ENCODE data around the gene TATDN2.

TATDN2 gene

GRCh38 chr3:10303785-10304184 is 55.5 kb downstream of the TATDN2 start:
- no peaks in the 10 kb centered on the region for H3K9me3 ChIP-seq (ENCODE audit: control insufficient read depth, low read length)
- H2AFZ ChIP-seq (ENCODE audit: low read depth, low read length): no peak overlapping the region
- no peak overlapping the region for H3K14ac ChIP-seq (ENCODE audit: low read length in 2 of 2)
- H3K18ac ChIP-seq (ENCODE audit: low read depth in 1 of 2, low read length in 2 of 2): no peak overlapping the region
- H2BK15ac ChIP-seq (ENCODE audit: low read depth, poor library complexity, severe bottlenecking): no peak overlapping the region
- no peak overlapping the region for H3K4me3 ChIP-seq (ENCODE audit: insufficient read depth in 1 of 2, low read depth in 1 of 2, low read length in 2 of 2)
- 94% methylated on average over 8 of the region's 8 CpGs for WGBS
- H3K23ac ChIP-seq (ENCODE audit: low read length in 2 of 2): no peak overlapping the region
- no peak overlapping the region for H3K27ac ChIP-seq (ENCODE audit: low read length, poor library complexity, severe bottlenecking)
- H3K27me3 ChIP-seq (ENCODE audit: control insufficient read depth in 1 of 2, insufficient read depth in 1 of 2, low read length in 2 of 2): no peaks in the 10 kb centered on the region
- H3K79me1 ChIP-seq (replicated peaks; ENCODE audit: low read length, poor library complexity, severe bottlenecking): peaks cover 32% of the 10 kb centered on the region
- H3K9ac ChIP-seq (ENCODE audit: low read length): no peak overlapping the region
- H4K91ac ChIP-seq (ENCODE audit: low read length): no peak overlapping the region
- H2BK120ac ChIP-seq (ENCODE audit: low read depth, low read length): no peak overlapping the region
- H3K4me1 ChIP-seq (ENCODE audit: control insufficient read depth, insufficient read depth, low read depth, low read length): peaks cover 3% of the 10 kb centered on the region
- no peak overlapping the region for H3K4me2 ChIP-seq (ENCODE audit: low read length, poor library complexity, severe bottlenecking)
- no peak overlapping the region for H4K8ac ChIP-seq (ENCODE audit: low read length)
- peaks cover 75 to 98% of the 10 kb centered on the region in 2 experiments for H3K36me3 ChIP-seq (ENCODE audit: control insufficient read depth in 1 of 2, insufficient read depth in 2 of 2, low read depth in 1 of 2, low read length in 2 of 2)
- no peak for DNase-seq
- H2BK5ac ChIP-seq (ENCODE audit: low read depth, low read length, poor library complexity, severe bottlenecking): no peak overlapping the region
- no peak overlapping the region for H3K4ac ChIP-seq (ENCODE audit: low read depth in 1 of 2, low read length in 2 of 2)
- no peak overlapping the region for H2AK5ac ChIP-seq (ENCODE audit: low read length, severe bottlenecking)
- no peak overlapping the region for H2BK12ac ChIP-seq (ENCODE audit: low read length in 2 of 2)

GRCh38 chr3:10304905-10305304 is 56.6 kb downstream of the TATDN2 start:
- no peak overlapping the region for H3K9ac ChIP-seq (ENCODE audit: low read length)
- DNase-seq: no peak
- H4K8ac ChIP-seq (ENCODE audit: low read length): no peak overlapping the region
- no peak overlapping the region for H3K27ac ChIP-seq (ENCODE audit: low read length, poor library complexity, severe bottlenecking)
- no peak overlapping the region for H3K14ac ChIP-seq (ENCODE audit: low read length in 2 of 2)
- no peak overlapping the region for H2BK15ac ChIP-seq (ENCODE audit: low read depth, poor library complexity, severe bottlenecking)
- no peaks in the 10 kb centered on the region for H3K4me1 ChIP-seq (ENCODE audit: control insufficient read depth, insufficient read depth, low read depth, low read length)
- no peak overlapping the region for H3K18ac ChIP-seq (ENCODE audit: low read depth in 1 of 2, low read length in 2 of 2)
- H4K91ac ChIP-seq (ENCODE audit: low read length): no peak overlapping the region
- H3K27me3 ChIP-seq (ENCODE audit: control insufficient read depth in 1 of 2, insufficient read depth in 1 of 2, low read length in 2 of 2): no peaks in the 10 kb centered on the region
- 96% methylated on average over 7 of the region's 8 CpGs for WGBS
- H3K79me1 ChIP-seq (replicated peaks; ENCODE audit: low read length, poor library complexity, severe bottlenecking): peaks cover 36% of the 10 kb centered on the region
- no peak overlapping the region for H2AK5ac ChIP-seq (ENCODE audit: low read length, severe bottlenecking)
- H3K4me2 ChIP-seq (ENCODE audit: low read length, poor library complexity, severe bottlenecking): no peak overlapping the region
- H3K4ac ChIP-seq (ENCODE audit: low read depth in 1 of 2, low read length in 2 of 2): no peak overlapping the region
- no peak overlapping the region for H3K4me3 ChIP-seq (ENCODE audit: insufficient read depth in 1 of 2, low read depth in 1 of 2, low read length in 2 of 2)
- no peak overlapping the region for H2BK12ac ChIP-seq (ENCODE audit: low read length in 2 of 2)
- H2AFZ ChIP-seq (ENCODE audit: low read depth, low read length): no peak overlapping the region
- no peak overlapping the region for H2BK120ac ChIP-seq (ENCODE audit: low read depth, low read length)
- no peak overlapping the region for H2BK5ac ChIP-seq (ENCODE audit: low read depth, low read length, poor library complexity, severe bottlenecking)
- H3K36me3 ChIP-seq (ENCODE audit: control insufficient read depth in 1 of 2, insufficient read depth in 2 of 2, low read depth in 1 of 2, low read length in 2 of 2): peaks cover 76 to 99% of the 10 kb centered on the region in 2 experiments
- no peaks in the 10 kb centered on the region for H3K9me3 ChIP-seq (ENCODE audit: control insufficient read depth, low read length)
- no peak overlapping the region for H3K23ac ChIP-seq (ENCODE audit: low read length in 2 of 2)

GRCh38 chr3:10305331-10305902 is 57.2 kb downstream of the TATDN2 start:
- Histone ChIP-seq H3K4ac (ENCODE audit: low read depth in 1 of 2, low read length in 2 of 2) (no peak overlapping the region), H3K9me3 (ENCODE audit: control insufficient read depth, low read length) (no peaks in the 10 kb centered on the region), H3K27ac (ENCODE audit: low read length, poor library complexity, severe bottlenecking) (no peak overlapping the region), H3K4me1 (ENCODE audit: control insufficient read depth, insufficient read depth, low read depth, low read length) (no peaks in the 10 kb centered on the region), H2AK5ac (ENCODE audit: low read length, severe bottlenecking) (no peak overlapping the region), H3K14ac (ENCODE audit: low read length in 2 of 2) (no peak overlapping the region), H3K23ac (ENCODE audit: low read length in 2 of 2) (no peak overlapping the region), H2BK12ac (ENCODE audit: low read length in 2 of 2) (no peak overlapping the region), H3K4me2 (ENCODE audit: low read length, poor library complexity, severe bottlenecking) (no peak overlapping the region), H3K18ac (ENCODE audit: low read depth in 1 of 2, low read length in 2 of 2) (no peak overlapping the region), H3K9ac (ENCODE audit: low read length) (no peak overlapping the region), H3K36me3 (ENCODE audit: control insufficient read depth in 1 of 2, insufficient read depth in 2 of 2, low read depth in 1 of 2, low read length in 2 of 2) (peaks cover 73 to 98% of the 10 kb centered on the region in 2 experiments), H2BK15ac (ENCODE audit: low read depth, poor library complexity, severe bottlenecking) (no peak overlapping the region), H4K91ac (ENCODE audit: low read length) (no peak overlapping the region), H2AFZ (ENCODE audit: low read depth, low read length) (no peak overlapping the region), H3K79me1 (replicated peaks; ENCODE audit: low read length, poor library complexity, severe bottlenecking) (peaks cover 34% of the 10 kb centered on the region), H2BK5ac (ENCODE audit: low read depth, low read length, poor library complexity, severe bottlenecking) (no peak overlapping the region), H2BK120ac (ENCODE audit: low read depth, low read length) (no peak overlapping the region), H3K4me3 (ENCODE audit: insufficient read depth in 1 of 2, low read depth in 1 of 2, low read length in 2 of 2) (no peak overlapping the region), H3K27me3 (ENCODE audit: control insufficient read depth in 1 of 2, insufficient read depth in 1 of 2, low read length in 2 of 2) (no peaks in the 10 kb centered on the region), H4K8ac (ENCODE audit: low read length) (no peak overlapping the region)
- WGBS: 100% methylated on average over 3 of the region's 4 CpGs
- no peak for DNase-seq

GRCh38 chr3:10306156-10306555 is 57.9 kb downstream of the TATDN2 start:
- H4K8ac ChIP-seq (ENCODE audit: low read length): no peak overlapping the region
- peaks cover 71 to 98% of the 10 kb centered on the region in 2 experiments for H3K36me3 ChIP-seq (ENCODE audit: control insufficient read depth in 1 of 2, insufficient read depth in 2 of 2, low read depth in 1 of 2, low read length in 2 of 2)
- peaks cover 34% of the 10 kb centered on the region for H3K79me1 ChIP-seq (replicated peaks; ENCODE audit: low read length, poor library complexity, severe bottlenecking)
- no peak overlapping the region for H3K14ac ChIP-seq (ENCODE audit: low read length in 2 of 2)
- no peak overlapping the region for H3K18ac ChIP-seq (ENCODE audit: low read depth in 1 of 2, low read length in 2 of 2)
- no peaks in the 10 kb centered on the region for H3K27me3 ChIP-seq (ENCODE audit: control insufficient read depth in 1 of 2, insufficient read depth in 1 of 2, low read length in 2 of 2)
- DNase-seq: no peak
- no peak overlapping the region for H3K4ac ChIP-seq (ENCODE audit: low read depth in 1 of 2, low read length in 2 of 2)
- no peak overlapping the region for H3K27ac ChIP-seq (ENCODE audit: low read length, poor library complexity, severe bottlenecking)
- no peaks in the 10 kb centered on the region for H3K9me3 ChIP-seq (ENCODE audit: control insufficient read depth, low read length)
- H3K4me2 ChIP-seq (ENCODE audit: low read length, poor library complexity, severe bottlenecking): no peak overlapping the region
- H2AK5ac ChIP-seq (ENCODE audit: low read length, severe bottlenecking): no peak overlapping the region
- H2BK15ac ChIP-seq (ENCODE audit: low read depth, poor library complexity, severe bottlenecking): no peak overlapping the region
- WGBS: 100% methylated on average over 2 of the region's 3 CpGs
- no peak overlapping the region for H3K23ac ChIP-seq (ENCODE audit: low read length in 2 of 2)
- no peaks in the 10 kb centered on the region for H3K4me1 ChIP-seq (ENCODE audit: control insufficient read depth, insufficient read depth, low read depth, low read length)
- no peak overlapping the region for H2BK12ac ChIP-seq (ENCODE audit: low read length in 2 of 2)
- no peak overlapping the region for H3K9ac ChIP-seq (ENCODE audit: low read length)
- H3K4me3 ChIP-seq (ENCODE audit: insufficient read depth in 1 of 2, low read depth in 1 of 2, low read length in 2 of 2): no peak overlapping the region
- no peak overlapping the region for H2AFZ ChIP-seq (ENCODE audit: low read depth, low read length)
- H2BK120ac ChIP-seq (ENCODE audit: low read depth, low read length): no peak overlapping the region
- no peak overlapping the region for H2BK5ac ChIP-seq (ENCODE audit: low read depth, low read length, poor library complexity, severe bottlenecking)
- H4K91ac ChIP-seq (ENCODE audit: low read length): no peak overlapping the region
